Ectodermal cell (in vitro differentiated cells): ENCODE results near the gene DGKG.

Source experiments
- H3K27ac ChIP-seq: 2 replicates; pipeline ENCODE4 v1.7.0; 2013; ENCODE audit warnings: mild to moderate bottlenecking, low read depth, low read length; ENCODE audit not compliant: insufficient read depth, poor library complexity, severe bottlenecking
- H3K27me3 ChIP-seq: 2 replicates; pipeline ENCODE4 v1.7.0; 2013; ENCODE audit warnings: mild to moderate bottlenecking, low read length; ENCODE audit not compliant: insufficient read depth, control insufficient read depth, poor library complexity, severe bottlenecking
- H3K36me3 ChIP-seq: one replicate; pipeline ENCODE4 v1.7.0; 2013; ENCODE audit warnings: low read length; ENCODE audit not compliant: control insufficient read depth, insufficient read depth
- H3K4me1 ChIP-seq: one replicate; pipeline ENCODE4 v1.7.0; 2013; ENCODE audit warnings: low read length; ENCODE audit not compliant: control insufficient read depth, insufficient read depth
- H3K4me3 ChIP-seq: 2 replicates; pipeline ENCODE4 v1.7.0; 2013; ENCODE audit warnings: low read depth, low read length, control low read depth; ENCODE audit not compliant: insufficient read depth
- H3K9me3 ChIP-seq: 2 replicates; pipeline ENCODE4 v1.7.0; 2013; ENCODE audit warnings: mild to moderate bottlenecking, low read length, moderate library complexity; ENCODE audit not compliant: control insufficient read depth
- WGBS, 2 experiments: methylation state at CpG; one replicate each; pipeline ENCODE4 v1.1.7; 2013; ENCODE audit warnings: missing lambda C conversion rate in 2 of 2; 5-methylcytosine and 5-hydroxymethylcytosine counted together

DGKG gene

GRCh38 chr3:186246941-186247340 is 115.1 kb downstream of the DGKG start:
- WGBS, 2 experiments: 91 to 93% methylated on average over 2 of the region's 2 CpGs
- no peaks in the 10 kb centered on the region for H3K4me1 ChIP-seq
- no peaks in the 10 kb centered on the region for H3K36me3 ChIP-seq
- H3K9me3 ChIP-seq: no peaks in the 10 kb centered on the region
- no peak overlapping the region for H3K27ac ChIP-seq
- H3K27me3 ChIP-seq: no peaks in the 10 kb centered on the region
- no peak overlapping the region for H3K4me3 ChIP-seq

DNA sequence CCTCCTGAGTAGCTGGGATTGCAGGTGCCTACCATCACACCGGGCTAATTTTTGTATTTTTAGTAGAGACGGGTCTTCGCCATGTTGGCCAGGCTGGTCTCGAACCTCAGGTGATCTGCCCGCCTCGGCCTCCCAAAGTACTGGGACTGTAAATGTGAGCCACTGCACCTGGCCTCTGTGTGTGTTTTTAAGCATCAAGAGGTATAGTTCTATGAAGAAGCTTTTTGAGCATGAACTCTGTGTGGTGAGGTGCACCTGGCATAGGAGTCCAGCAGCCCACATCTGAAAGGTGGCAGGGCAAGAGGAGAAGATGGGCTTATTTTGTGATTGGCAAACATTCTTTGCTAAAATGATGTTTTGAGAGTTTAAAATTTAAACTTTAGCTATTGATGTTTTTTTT is 118.0 kb downstream of the DGKG start:
- Histone ChIP-seq H3K36me3 (no peaks in the 10 kb centered on the region), H3K4me1 (no peaks in the 10 kb centered on the region), H3K9me3 (no peaks in the 10 kb centered on the region), H3K27me3 (no peaks in the 10 kb centered on the region), H3K4me3 (no peak overlapping the region), H3K27ac (no peak overlapping the region)
- WGBS, 2 experiments: 91 to 96% methylated on average over 6 of the region's 6 CpGs

GRCh38 chr3:186241910-186242821 is 119.9 kb downstream of the DGKG start:
- no peaks in the 10 kb centered on the region for H3K9me3 ChIP-seq
- H3K27ac ChIP-seq: no peak overlapping the region
- no peaks in the 10 kb centered on the region for H3K27me3 ChIP-seq
- 46% methylated on average over 21 of the region's 21 CpGs for WGBS, 2 experiments
- no peak overlapping the region for H3K4me3 ChIP-seq
- no peaks in the 10 kb centered on the region for H3K36me3 ChIP-seq
- H3K4me1 ChIP-seq: no peaks in the 10 kb centered on the region

GRCh38 chr3:186239321-186239720 is 122.7 kb downstream of the DGKG start:
- Histone ChIP-seq H3K27ac (no peak overlapping the region), H3K4me1 (no peaks in the 10 kb centered on the region)
- WGBS, 2 experiments: 78 to 82% methylated on average over 10 of the region's 10 CpGs

DNA sequence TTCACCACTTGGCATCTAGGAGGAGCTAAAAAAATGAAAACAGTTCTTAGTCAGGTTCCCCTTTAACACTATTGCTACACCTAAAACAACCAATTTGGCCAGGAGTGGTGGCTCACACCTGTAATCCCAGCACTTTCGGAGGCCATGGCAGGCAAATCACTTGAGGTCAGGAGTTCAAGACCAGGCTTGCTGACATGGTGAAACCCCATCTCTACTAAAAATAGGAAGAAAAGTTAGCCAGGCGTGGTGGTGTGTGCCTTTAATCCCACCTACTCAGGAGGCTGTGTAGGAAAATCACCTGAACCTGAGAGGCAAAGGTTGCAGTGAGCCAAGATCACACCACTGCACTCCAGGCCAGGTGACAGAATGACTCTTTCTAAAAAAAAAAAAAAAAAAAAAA is 124.1 kb downstream of the DGKG start:
- Histone ChIP-seq H3K4me3 (no peak overlapping the region), H3K4me1 (no peaks in the 10 kb centered on the region), H3K36me3 (no peaks in the 10 kb centered on the region), H3K27ac (no peak overlapping the region), H3K27me3 (no peaks in the 10 kb centered on the region), H3K9me3 (no peaks in the 10 kb centered on the region)
- WGBS, 2 experiments: 93 to 95% methylated on average over 2 of the region's 2 CpGs

More at GRCh38 chr3:186239321-186239720, 122.7 kb downstream of the DGKG start:
- H3K36me3 ChIP-seq: no peaks in the 10 kb centered on the region
- no peaks in the 10 kb centered on the region for H3K27me3 ChIP-seq
- H3K9me3 ChIP-seq: no peaks in the 10 kb centered on the region
- no peak overlapping the region for H3K4me3 ChIP-seq

GRCh38 chr3:186236357-186237020 is 125.5 kb downstream of the DGKG start:
- Histone ChIP-seq H3K36me3 (no peaks in the 10 kb centered on the region), H3K27ac (no peak overlapping the region), H3K4me3 (no peak overlapping the region), H3K4me1 (no peaks in the 10 kb centered on the region), H3K9me3 (no peaks in the 10 kb centered on the region), H3K27me3 (no peaks in the 10 kb centered on the region)
- WGBS, 2 experiments: 92 to 93% methylated on average over 5 to 6 of the region's 6 CpGs

DNA sequence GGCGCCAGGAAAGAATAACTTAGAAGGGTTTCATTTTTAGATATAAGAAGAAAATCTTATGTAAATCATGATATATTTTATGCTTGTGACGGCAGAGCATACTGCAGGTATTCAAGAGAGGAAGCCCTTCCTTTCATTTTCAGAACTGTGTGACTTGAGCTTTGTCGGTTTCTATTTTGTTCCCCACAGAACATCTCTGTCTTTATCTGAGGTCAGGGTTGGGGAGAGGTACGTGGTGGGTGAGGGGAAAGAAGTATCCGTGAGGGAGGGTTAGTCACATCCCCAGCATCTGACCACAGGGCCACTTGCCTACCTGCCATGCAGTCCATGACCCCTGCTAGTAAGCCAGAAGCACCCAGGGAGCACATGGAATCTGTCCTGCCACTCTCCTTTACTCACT is 126.5 kb downstream of the DGKG start:
- Histone ChIP-seq H3K9me3 (no peaks in the 10 kb centered on the region), H3K4me3 (no peak overlapping the region), H3K4me1 (no peaks in the 10 kb centered on the region), H3K27ac (no peak overlapping the region), H3K36me3 (no peaks in the 10 kb centered on the region), H3K27me3 (no peaks in the 10 kb centered on the region)
- 85 to 92% methylated on average over 5 of the region's 5 CpGs for WGBS, 2 experiments

DNA sequence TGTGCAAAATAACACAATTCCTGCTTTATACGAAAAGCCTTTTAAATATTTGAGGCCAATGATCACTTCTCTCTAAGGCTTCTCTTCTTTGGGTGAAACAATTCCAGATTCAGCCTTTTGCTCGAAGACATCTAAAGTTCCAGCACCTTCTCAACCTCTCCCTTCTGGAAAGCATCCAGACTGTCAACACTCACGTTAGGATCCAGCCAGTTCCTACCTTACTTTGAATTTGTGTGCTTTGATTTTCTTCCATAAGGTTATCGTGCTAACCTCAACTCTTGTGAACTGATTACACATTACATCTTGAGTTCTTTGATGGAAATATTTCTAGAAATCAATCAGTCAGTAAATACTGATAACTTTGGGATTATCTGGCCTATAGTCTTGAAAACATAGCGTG is 127.9 kb downstream of the DGKG start:
- WGBS, 2 experiments: 91 to 93% methylated on average over 4 to 5 of the region's 5 CpGs
- no peaks in the 10 kb centered on the region for H3K9me3 ChIP-seq
- no peak overlapping the region for H3K4me3 ChIP-seq
- H3K36me3 ChIP-seq: no peaks in the 10 kb centered on the region
- no peak overlapping the region for H3K27ac ChIP-seq
- H3K27me3 ChIP-seq: no peaks in the 10 kb centered on the region
- no peaks in the 10 kb centered on the region for H3K4me1 ChIP-seq

DNA sequence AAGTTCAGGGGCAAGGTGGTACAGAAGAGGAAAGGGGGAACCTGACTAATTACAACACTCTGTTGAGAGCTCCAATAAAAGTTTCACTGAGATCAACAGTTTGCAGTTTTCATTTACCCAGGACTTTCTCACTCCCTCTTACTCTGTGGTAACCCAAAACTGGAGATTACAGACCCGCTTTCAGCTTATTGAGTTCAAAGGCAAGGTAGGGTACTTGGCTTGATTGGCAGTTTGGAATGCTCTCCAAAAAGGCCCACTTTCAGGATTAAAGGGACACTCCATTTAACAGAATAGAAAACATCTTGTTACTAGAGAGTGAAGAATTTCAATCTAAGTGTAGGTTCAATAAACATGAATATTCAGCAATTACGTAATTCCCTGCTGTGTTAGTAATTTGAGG is 135.6 kb downstream of the DGKG start:
- Histone ChIP-seq H3K27ac (no peak overlapping the region), H3K27me3 (no peaks in the 10 kb centered on the region), H3K36me3 (no peaks in the 10 kb centered on the region), H3K4me3 (no peak overlapping the region), H3K9me3 (no peaks in the 10 kb centered on the region), H3K4me1 (no peaks in the 10 kb centered on the region)
- 79 to 88% methylated on average over 2 of the region's 2 CpGs for WGBS, 2 experiments

DNA sequence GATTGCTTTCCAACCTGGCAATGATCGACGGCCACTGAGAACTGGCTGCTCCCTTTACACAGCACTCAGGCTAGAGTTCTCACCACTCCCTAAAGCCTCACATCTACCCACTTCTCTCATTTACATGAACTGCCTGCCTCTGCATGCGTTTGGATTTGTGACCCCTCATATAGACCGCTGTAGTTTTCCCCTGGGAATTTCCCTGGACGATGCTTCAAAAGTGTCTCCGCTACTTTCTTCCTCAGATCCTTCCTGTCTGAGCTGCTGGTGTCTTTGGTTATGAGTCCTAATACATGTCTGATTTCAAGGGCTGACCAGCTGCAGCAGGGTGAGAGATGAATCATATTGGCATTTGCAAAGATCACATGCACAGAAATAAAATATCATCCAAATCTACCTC is 136.4 kb downstream of the DGKG start:
- Histone ChIP-seq H3K27ac (no peak overlapping the region), H3K27me3 (no peaks in the 10 kb centered on the region), H3K4me3 (no peak overlapping the region), H3K4me1 (no peaks in the 10 kb centered on the region), H3K9me3 (no peaks in the 10 kb centered on the region), H3K36me3 (no peaks in the 10 kb centered on the region)
- WGBS, 2 experiments: 90 to 91% methylated on average over 6 of the region's 6 CpGs
